MM.1S (cell line): Measurements from ENCODE around the gene ADAMTS17.

Experiments
- DNase-seq: peaks from one replicate; pipeline ENCODE4 v3.0.0-alpha.2; 2015
- H2AFZ ChIP-seq: fragments of 300-600 bp; sonication (generic); 2 replicates; pipeline ENCODE4 v1.6.0; 2016; ENCODE audit warnings: antibody characterized with exemption, low read length
- H3F3A ChIP-seq: fragments of 300-600 bp; sonication (generic); 2 replicates; pipeline ENCODE4 v1.6.1; 2016; ENCODE audit warnings: mild to moderate bottlenecking, antibody characterized with exemption, low read length, moderate library complexity, mixed read lengths; ENCODE audit not compliant: insufficient read depth
- H3K27ac ChIP-seq: fragments of 300-600 bp; sonication (generic); 2 replicates; pipeline ENCODE4 v1.5.1; 2016; ENCODE audit warnings: mild to moderate bottlenecking, low read length
- H3K27me3 ChIP-seq: fragments of 300-600 bp; sonication (generic); replicated peaks from 2 replicates; pipeline ENCODE4 v1.6.0; 2016; ENCODE audit warnings: low read length; ENCODE audit not compliant: insufficient read depth
- H3K36me3 ChIP-seq: fragments of 300-600 bp; sonication (generic); replicated peaks from 2 replicates; pipeline ENCODE4 v1.6.1; 2016; ENCODE audit warnings: mild to moderate bottlenecking, low read length, mixed read lengths; ENCODE audit not compliant: insufficient read depth
- H3K4me1 ChIP-seq: fragments of 300-600 bp; sonication (generic); 2 replicates; pipeline ENCODE4 v1.6.1; 2016; ENCODE audit warnings: low read length, mixed read lengths
- H3K4me2 ChIP-seq: fragments of 300-600 bp; sonication (generic); 2 replicates; pipeline ENCODE4 v1.6.0; 2016; ENCODE audit warnings: low read depth, low read length
- H3K4me3 ChIP-seq: fragments of 300-600 bp; sonication (generic); 2 replicates; pipeline ENCODE4 v1.5.1; 2016; ENCODE audit warnings: low read length, mixed read lengths
- H3K79me2 ChIP-seq: fragments of 300-600 bp; sonication (generic); 2 replicates; pipeline ENCODE4 v1.6.1; 2016; ENCODE audit warnings: mixed run types, low read length, mixed read lengths
- H3K9ac ChIP-seq: fragments of 300-600 bp; sonication (generic); 2 replicates; pipeline ENCODE4 v1.6.1; 2016; ENCODE audit warnings: low read length, mixed read lengths
- H3K9me2 ChIP-seq: fragments of 300-600 bp; sonication (generic); replicated peaks from 2 replicates; pipeline ENCODE4 v1.6.1; 2016; ENCODE audit warnings: mild to moderate bottlenecking, low read length, mixed read lengths; ENCODE audit not compliant: insufficient read depth
- H3K9me3 ChIP-seq: fragments of 300-600 bp; sonication (generic); replicated peaks from 2 replicates; pipeline ENCODE4 v1.6.1; 2016; ENCODE audit warnings: mild to moderate bottlenecking, low read length, mixed read lengths; ENCODE audit not compliant: insufficient read depth
- H4K20me1 ChIP-seq: fragments of 300-600 bp; sonication (generic); 2 replicates; pipeline ENCODE4 v1.6.1; 2016; ENCODE audit warnings: mild to moderate bottlenecking, low read length, moderate library complexity, mixed read lengths; ENCODE audit not compliant: insufficient read depth
- CTCF ChIP-seq: fragments of 300-600 bp; sonication (generic); IDR thresholded peaks from 2 replicates; pipeline ENCODE4 v1.5.1; 2016; ENCODE audit warnings: antibody characterized with exemption, low read length, mixed read lengths
- EZH2 ChIP-seq: fragments of 300-600 bp; sonication (generic); optimal IDR thresholded peaks from 2 replicates; pipeline ENCODE3; 2017; ENCODE audit warnings: low read depth, mild to moderate bottlenecking, antibody characterized with exemption, low read length, mixed read lengths
- EZH2phosphoT487 ChIP-seq: fragments of 300-600 bp; sonication (generic); IDR thresholded peaks from 2 replicates; pipeline ENCODE4 v1.6.1; 2018; ENCODE audit warnings: antibody characterized with exemption, low read length

Gene ADAMTS17

GRCh38 chr15:100002086-100002620 is 339.6 kb downstream of the ADAMTS17 start:
- no peaks in the 10 kb centered on the region for H3K79me2 ChIP-seq
- no peaks in the 10 kb centered on the region for H4K20me1 ChIP-seq
- H3K4me3 ChIP-seq, result no peak overlapping the region
- no peaks in the 10 kb centered on the region for H3F3A ChIP-seq
- no peak overlapping the region for H2AFZ ChIP-seq
- no peak for DNase-seq
- TF ChIP-seq EZH2phosphoT487 (no peak), CTCF (no peak)
- no peaks in the 10 kb centered on the region for H3K36me3 ChIP-seq
- H3K9me3 ChIP-seq, result no peaks in the 10 kb centered on the region
- no peaks in the 10 kb centered on the region for H3K9me2 ChIP-seq
- H3K27me3 ChIP-seq, result no peaks in the 10 kb centered on the region
- no peak overlapping the region for H3K9ac ChIP-seq
- H3K27ac ChIP-seq, result no peak overlapping the region
- no peak overlapping the region for H3K4me2 ChIP-seq
- H3K4me1 ChIP-seq, result no peaks in the 10 kb centered on the region

- H3K4me3 ChIP-seq, result no peak overlapping the region
- no peaks in the 10 kb centered on the region for H3K79me2 ChIP-seq
- no peak overlapping the region for H3K9ac ChIP-seq
- H3K9me3 ChIP-seq, result no peaks in the 10 kb centered on the region
- H3F3A ChIP-seq, result no peaks in the 10 kb centered on the region
- H3K4me1 ChIP-seq, result no peaks in the 10 kb centered on the region
- H3K27me3 ChIP-seq, result no peaks in the 10 kb centered on the region
- no peak for DNase-seq
- no peaks in the 10 kb centered on the region for H3K36me3 ChIP-seq
- no peaks in the 10 kb centered on the region for H3K9me2 ChIP-seq
- no peaks in the 10 kb centered on the region for H4K20me1 ChIP-seq
- no peak overlapping the region for H2AFZ ChIP-seq
- no peak overlapping the region for H3K27ac ChIP-seq
- TF ChIP-seq CTCF (no peak), EZH2phosphoT487 (no peak), EZH2 (no peak)
- H3K4me2 ChIP-seq, result no peak overlapping the region
Measured at GRCh38 chr15:100001405-100001804, 340.4 kb downstream of the ADAMTS17 start.

- H4K20me1 ChIP-seq, result no peaks in the 10 kb centered on the region
- no peak overlapping the region for H3K9ac ChIP-seq
Measured at GRCh38 chr15:99999282-100000070, 342.3 kb downstream of the ADAMTS17 start.

More at GRCh38 chr15:99999282-100000070, 342.3 kb downstream of the ADAMTS17 start:
- H3K27me3 ChIP-seq, result no peaks in the 10 kb centered on the region
- H3K36me3 ChIP-seq, result no peaks in the 10 kb centered on the region
- H3K9me2 ChIP-seq, result no peaks in the 10 kb centered on the region
- no peak overlapping the region for H3K4me2 ChIP-seq
- no peak overlapping the region for H3K27ac ChIP-seq
- TF ChIP-seq EZH2phosphoT487, result no peak
- no peak for TF ChIP-seq CTCF
- TF ChIP-seq EZH2, result no peak
- H3K79me2 ChIP-seq, result no peaks in the 10 kb centered on the region
- no peak overlapping the region for H2AFZ ChIP-seq
- H3K4me3 ChIP-seq, result no peak overlapping the region
- no peaks in the 10 kb centered on the region for H3K9me3 ChIP-seq
- no peaks in the 10 kb centered on the region for H3K4me1 ChIP-seq
- no peaks in the 10 kb centered on the region for H3F3A ChIP-seq
- no peak for DNase-seq
